A673 (cell line): ENCODE results near the gene DHX57.

Experiments used
- EZH2 ChIP-seq: fragments of 200-600 bp; sonication (generic); IDR thresholded peaks from 2 replicates; pipeline ENCODE4 v1.6.1; 2017; ENCODE audit warnings: borderline replicate concordance, low read depth, mild to moderate bottlenecking, mixed read lengths, antibody characterized with exemption, low read length; ENCODE audit not compliant: poor library complexity, severe bottlenecking
- TF ChIP-seq, protein P1 (sequence below): fragments of 300-800, 200-600 bp; sonication (generic); conservative IDR thresholded peaks from 2 replicates; pipeline ENCODE4 v1.5.1; 2017; ENCODE audit warnings: low read depth, mild to moderate bottlenecking, antibody characterized with exemption, low read length, moderate library complexity, mixed read lengths

DNA sequence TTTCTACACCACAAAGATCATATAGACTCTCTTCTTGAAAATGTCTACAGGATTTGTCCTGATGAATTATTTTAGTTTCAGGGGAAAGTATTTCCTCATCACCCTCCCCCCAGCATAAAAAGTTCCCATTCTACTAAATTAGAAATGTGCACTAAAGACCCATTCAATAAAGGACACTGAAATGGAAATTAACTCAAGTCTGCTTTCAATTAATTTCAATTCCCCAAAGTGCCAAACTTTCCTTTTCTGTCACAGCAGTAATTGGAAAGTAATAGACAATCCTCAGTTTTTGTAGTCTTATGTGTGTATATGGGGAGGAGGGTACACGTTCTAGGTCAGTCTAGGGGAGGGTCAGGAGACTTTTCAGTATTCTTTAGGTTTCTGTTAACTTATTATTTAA, 35.5 kb upstream of the DHX57 start:
- TF ChIP-seq, protein P1, sequence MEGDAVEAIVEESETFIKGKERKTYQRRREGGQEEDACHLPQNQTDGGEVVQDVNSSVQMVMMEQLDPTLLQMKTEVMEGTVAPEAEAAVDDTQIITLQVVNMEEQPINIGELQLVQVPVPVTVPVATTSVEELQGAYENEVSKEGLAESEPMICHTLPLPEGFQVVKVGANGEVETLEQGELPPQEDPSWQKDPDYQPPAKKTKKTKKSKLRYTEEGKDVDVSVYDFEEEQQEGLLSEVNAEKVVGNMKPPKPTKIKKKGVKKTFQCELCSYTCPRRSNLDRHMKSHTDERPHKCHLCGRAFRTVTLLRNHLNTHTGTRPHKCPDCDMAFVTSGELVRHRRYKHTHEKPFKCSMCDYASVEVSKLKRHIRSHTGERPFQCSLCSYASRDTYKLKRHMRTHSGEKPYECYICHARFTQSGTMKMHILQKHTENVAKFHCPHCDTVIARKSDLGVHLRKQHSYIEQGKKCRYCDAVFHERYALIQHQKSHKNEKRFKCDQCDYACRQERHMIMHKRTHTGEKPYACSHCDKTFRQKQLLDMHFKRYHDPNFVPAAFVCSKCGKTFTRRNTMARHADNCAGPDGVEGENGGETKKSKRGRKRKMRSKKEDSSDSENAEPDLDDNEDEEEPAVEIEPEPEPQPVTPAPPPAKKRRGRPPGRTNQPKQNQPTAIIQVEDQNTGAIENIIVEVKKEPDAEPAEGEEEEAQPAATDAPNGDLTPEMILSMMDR = no peak
- no peak for TF ChIP-seq EZH2
